ENCODE data around the gene FOXE3. TPM values are rescaled to one million over a fixed set of nuclear protein-coding genes. Genes with fewer than 3 reads are reported as not detected.

The FOXE3 gene
- total RNA-seq, 2 donors from 2014 or later, result not detected

DNA sequence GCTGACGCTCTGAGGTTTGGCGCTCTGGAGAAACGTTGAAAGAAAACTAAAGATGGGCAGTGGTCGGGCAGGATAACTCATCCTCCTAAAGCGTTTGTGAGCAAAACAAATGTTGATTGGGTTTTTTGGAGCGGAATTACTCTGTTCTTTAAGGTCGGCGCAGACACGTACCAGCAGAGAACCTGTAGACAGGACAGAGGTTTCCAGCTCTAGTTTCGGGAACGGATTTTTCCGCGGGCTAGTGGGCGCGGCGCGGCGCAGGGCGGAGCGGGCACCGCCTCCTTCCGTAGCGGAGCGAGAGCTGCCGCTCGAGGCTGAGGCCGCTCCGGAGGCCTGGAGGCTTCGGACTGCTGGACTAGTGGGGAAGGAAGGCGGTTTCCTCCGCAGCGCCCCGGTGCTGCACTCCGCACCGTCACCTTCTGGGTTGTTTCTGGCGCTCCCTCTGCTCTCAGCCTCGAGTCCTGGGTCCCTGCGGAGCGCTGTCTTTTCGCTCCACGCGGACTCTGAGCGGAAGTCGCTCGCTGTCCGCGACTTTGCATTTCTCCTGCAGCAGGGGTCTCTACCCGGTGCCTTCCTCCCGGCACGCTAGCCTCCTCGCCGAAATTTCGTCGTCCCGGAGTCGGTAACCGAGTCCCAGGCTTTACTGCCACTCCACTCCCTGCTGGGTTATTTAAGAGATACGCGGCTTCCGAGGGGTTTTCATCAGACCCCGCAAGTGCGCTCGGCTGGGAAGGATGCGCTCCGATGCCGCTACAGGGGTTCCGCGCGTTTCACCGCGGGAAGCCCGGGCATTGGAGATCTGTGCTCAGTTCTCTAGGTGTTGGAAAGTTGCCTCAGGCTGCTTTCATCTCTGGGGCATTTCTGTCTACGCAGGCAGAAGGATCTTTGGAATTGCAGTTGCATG, 28.7 kb downstream of the FOXE3 start:
- no peak for DNase-seq (ENCODE audit: low spot score)
- TF ChIP-seq, protein P1, sequence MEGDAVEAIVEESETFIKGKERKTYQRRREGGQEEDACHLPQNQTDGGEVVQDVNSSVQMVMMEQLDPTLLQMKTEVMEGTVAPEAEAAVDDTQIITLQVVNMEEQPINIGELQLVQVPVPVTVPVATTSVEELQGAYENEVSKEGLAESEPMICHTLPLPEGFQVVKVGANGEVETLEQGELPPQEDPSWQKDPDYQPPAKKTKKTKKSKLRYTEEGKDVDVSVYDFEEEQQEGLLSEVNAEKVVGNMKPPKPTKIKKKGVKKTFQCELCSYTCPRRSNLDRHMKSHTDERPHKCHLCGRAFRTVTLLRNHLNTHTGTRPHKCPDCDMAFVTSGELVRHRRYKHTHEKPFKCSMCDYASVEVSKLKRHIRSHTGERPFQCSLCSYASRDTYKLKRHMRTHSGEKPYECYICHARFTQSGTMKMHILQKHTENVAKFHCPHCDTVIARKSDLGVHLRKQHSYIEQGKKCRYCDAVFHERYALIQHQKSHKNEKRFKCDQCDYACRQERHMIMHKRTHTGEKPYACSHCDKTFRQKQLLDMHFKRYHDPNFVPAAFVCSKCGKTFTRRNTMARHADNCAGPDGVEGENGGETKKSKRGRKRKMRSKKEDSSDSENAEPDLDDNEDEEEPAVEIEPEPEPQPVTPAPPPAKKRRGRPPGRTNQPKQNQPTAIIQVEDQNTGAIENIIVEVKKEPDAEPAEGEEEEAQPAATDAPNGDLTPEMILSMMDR (IDR thresholded peaks at IDR 0.05), result no peak
- Histone ChIP-seq H3K27me3 (peaks cover 44 to 57% of the 10 kb centered on the region in 2 donors), H3K4me1 (peaks cover 0 to 20% of the 10 kb centered on the region in 2 donors), H3K9me3 (no peaks in the 10 kb centered on the region), H3K27ac (no peak overlapping the region), H3K4me3 (peak overlapping the region in 1 of 2 donors; percentile 33), H3K36me3 (no peaks in the 10 kb centered on the region)

DNA sequence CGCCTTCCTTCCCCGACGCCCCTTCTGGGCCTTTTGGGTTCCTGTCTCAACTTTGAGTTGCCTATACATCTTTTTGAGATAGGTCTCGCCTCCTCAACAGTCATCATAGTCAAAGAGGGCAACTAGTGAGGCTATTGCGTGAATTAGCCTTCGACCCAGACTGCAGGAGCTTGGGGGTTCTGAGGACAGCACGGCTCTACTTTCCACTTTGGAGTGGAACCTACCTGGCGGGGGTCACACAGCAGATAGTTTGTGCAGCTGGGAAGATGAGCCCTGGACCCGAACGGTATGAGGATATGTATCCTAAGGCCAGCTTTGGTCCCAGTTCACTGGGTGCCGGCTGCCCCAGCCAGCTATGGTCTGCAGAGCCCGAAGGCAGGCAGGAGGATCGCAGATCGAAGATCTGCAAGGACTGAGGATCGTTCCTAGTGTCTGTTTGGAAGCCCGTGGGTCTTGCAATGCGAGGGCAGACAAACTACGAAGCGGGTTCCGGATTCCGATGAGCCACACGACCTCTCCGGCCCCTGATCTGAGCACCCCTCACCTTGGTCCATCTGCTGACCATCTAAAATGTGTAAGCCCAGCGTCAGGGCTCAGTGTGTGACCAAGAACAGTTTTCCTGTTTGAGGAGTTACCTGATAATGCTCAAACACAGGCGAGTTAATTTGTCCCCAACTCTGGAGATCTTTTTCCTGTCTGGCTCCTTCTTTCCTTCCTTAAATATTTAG, 29.9 kb downstream of the FOXE3 start:
- no peaks in the 10 kb centered on the region for H3K36me3 ChIP-seq
- H3K4me3 ChIP-seq, result no peak overlapping the region
- TF ChIP-seq, protein P1 (IDR thresholded peaks at IDR 0.05), result no peak
- H3K4me1 ChIP-seq, result peaks cover 0 to 23% of the 10 kb centered on the region in 2 donors
- DNase-seq (ENCODE audit: low spot score), result no peak
- no peak overlapping the region for H3K27ac ChIP-seq
- no peaks in the 10 kb centered on the region for H3K9me3 ChIP-seq
- peaks cover 46 to 60% of the 10 kb centered on the region in 2 donors for H3K27me3 ChIP-seq

DNA sequence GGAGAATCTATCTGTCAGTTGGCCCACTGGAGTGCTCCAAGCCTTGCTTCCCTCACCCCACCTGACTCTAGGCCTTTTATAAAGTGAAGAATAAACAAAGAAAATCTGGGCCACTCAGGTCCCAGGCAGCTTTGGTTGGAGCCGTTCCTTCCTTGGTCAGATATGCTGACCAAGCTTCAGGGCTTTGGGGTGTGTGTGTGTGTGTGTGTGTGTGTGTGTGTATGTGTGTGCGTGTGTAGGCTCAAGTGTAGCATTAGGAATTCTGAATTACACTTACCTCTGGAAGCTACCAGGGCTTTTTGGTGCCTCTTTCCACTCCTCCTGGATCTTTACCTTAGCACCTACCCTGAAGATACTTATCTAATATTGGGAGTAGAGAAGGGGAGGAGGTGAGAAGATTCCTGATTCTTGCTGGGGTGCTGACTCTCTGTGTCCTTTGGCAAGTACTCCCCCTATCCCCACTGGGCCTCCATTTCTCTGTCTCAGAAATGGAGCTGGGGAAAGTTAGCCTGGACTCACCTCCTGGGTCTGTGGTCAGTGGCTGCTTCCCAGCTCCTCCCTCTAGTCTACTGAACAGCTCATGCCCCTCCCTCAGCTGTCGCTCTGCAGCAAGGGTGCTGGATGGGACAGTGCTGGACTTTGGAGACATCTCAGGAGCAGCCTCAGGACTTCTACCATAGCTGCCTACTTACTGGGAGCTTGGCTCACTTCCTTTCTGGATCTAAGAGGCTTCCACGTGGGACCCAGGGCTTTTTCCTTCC, 32.6 kb downstream of the FOXE3 start:
- peaks cover 0 to 23% of the 10 kb centered on the region in 2 donors for H3K4me1 ChIP-seq
- no peaks in the 10 kb centered on the region for H3K9me3 ChIP-seq

DNA sequence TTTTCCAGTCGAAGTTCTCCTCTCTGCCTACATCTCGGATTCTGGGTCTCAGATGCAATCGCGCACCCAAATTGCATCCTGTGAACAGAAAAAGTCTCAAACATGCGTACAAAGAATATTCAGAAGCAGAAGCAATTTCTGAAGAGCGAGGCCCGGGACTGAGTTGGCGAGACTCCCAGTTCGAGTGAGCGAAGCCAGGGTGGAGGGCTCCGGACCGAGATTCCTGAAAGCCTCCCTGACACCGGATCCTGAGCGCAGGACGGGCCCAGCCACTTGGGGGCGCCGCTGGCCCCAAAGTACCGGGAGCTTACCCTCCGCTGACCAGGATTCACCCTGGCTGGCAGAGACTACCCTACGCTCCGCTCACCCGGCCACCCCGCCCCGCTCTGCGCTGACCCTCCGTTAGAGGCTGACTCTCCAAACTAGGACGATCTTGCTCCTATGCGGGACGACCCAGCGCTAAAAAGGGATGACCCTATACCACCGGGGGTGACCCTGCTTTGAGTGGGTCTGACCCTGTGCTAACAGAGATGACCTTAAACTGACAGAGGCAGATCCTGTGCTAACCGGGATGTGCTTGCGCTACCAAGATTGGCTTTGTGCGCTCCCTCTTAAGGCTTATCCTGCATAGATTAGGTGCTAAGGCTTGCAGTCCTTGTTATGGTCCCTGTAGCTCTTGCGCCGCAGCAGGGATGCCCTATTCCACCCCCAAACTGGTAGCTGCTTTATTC, 33.9 kb downstream of the FOXE3 start:
- H3K36me3 ChIP-seq, result no peaks in the 10 kb centered on the region
- no peak overlapping the region for H3K27ac ChIP-seq
- peaks cover 0 to 12% of the 10 kb centered on the region in 2 donors for H3K4me1 ChIP-seq
- no peak for DNase-seq (ENCODE audit: low spot score)
- TF ChIP-seq, protein P1 (IDR thresholded peaks at IDR 0.05), result peak in 1 of 2 donors; percentile 60
- peaks cover 21 to 34% of the 10 kb centered on the region in 2 donors for H3K27me3 ChIP-seq
- H3K9me3 ChIP-seq, result no peaks in the 10 kb centered on the region
- no peak overlapping the region for H3K4me3 ChIP-seq

More for the DNA sequence above, 32.6 kb downstream of the FOXE3 start:
- Histone ChIP-seq H3K36me3 (no peaks in the 10 kb centered on the region), H3K4me3 (no peak overlapping the region), H3K27ac (no peak overlapping the region), H3K27me3 (peaks cover 34 to 47% of the 10 kb centered on the region in 2 donors)
- no peak for DNase-seq (ENCODE audit: low spot score)
- TF ChIP-seq, protein P1 (IDR thresholded peaks at IDR 0.05), result no peak

DNA sequence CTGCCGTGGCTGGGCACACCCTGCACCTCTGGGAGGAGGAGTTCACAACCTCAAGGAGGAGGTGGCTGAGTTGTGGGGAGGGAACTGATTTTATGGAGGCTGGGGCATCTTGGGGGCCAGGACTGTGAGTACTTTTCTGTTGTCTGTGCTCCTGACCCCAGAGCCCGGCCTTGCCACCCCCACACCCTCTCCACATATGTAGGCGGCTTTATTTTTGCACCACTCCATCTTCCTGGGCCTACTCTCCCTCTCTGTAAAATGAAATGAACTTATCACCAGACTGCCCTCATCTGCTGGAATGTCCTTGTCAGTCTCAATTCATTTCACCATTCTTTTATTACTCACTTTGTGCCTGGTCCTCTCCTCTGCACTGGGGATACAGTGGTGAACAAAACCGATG, 34.5 kb downstream of the FOXE3 start:
- H3K4me3 ChIP-seq, result no peak overlapping the region
- DNase-seq (ENCODE audit: low spot score), result no peak
- H3K36me3 ChIP-seq, result no peaks in the 10 kb centered on the region
- H3K27ac ChIP-seq, result no peak overlapping the region
- no peaks in the 10 kb centered on the region for H3K9me3 ChIP-seq
- H3K4me1 ChIP-seq, result peaks cover 0 to 8% of the 10 kb centered on the region in 2 donors
- TF ChIP-seq, protein P1 (IDR thresholded peaks at IDR 0.05), result no peak
- peaks cover 18 to 28% of the 10 kb centered on the region in 2 donors for H3K27me3 ChIP-seq
